ENCODE measurements around the gene IL3. TPM values are rescaled to one million over a fixed set of nuclear protein-coding genes. Genes with fewer than 3 reads are reported as not detected.
"Not testable (repeated sequence)": the region's sequence is repeated elsewhere in the genome, so short reads cannot be mapped to it uniquely, and the experiment has no call there.

Gene IL3
- total RNA-seq, 1 donor from 2014 or later, result not detected

DNA sequence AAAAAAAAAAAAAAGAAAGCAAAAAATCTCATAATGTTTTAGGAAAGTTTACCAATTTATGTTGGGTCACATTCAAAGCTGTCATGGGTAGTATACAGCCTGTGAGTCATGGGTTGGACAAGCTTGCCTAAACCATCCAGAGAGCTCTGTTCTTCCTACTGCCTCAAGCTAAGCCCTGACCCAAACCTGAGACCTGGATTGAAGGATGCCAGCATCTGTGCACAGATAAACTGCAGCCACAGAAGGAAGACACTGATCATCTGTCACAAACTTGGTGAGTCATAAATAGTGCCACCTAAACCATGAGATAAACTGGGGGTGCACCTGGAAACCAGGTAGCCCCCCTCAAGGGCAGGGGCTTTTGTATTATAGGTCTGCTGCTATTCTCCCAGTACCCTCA is 44.1 kb downstream of the IL3 start:
- no peak for DNase-seq (ENCODE audit: low spot score in 2 of 2)
- FAIRE-seq, result no peak

DNA sequence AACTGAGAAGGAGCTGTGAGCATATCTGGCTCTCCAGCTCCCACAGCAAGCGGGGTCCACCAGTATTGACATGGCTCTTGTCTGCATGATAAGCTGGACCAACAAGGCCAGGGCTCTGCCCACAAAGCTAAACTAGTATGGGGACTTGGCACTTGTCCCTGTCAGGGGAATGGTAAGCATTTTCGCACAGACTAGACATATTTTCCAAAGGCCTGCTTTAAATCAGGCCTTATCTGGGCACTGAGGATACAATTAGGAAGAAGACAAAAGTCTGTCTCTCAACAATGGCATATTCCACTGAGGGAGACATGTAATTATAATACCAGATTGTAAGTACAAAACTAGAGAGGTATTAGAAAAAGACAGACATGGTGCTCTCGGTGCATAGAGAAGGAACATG is 45.2 kb downstream of the IL3 start:
- FAIRE-seq (no peak), DNase-seq (ENCODE audit: low spot score in 2 of 2) (no peak)

DNA sequence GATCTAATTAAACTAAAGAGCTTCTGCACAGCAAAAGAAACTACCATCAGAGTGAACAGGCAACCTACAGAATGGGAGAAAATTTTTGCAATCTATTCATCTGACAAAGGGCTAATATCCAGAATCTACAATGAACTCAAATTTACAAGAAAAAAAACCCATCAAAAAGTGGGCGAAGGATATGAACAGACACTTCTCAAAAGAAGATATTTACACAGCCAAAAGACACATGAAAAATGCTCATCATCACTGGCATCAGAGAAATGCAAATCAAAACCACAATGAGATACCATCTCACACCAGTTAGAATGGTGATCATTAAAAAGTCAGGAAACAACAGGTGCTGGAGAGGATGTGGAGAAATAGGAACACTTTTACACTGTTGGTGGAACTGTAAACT is 48.0 kb downstream of the IL3 start:
- DNase-seq (ENCODE audit: low spot score in 2 of 2); FAIRE-seq: not testable (repeated sequence)

- not testable (repeated sequence) for DNase-seq (ENCODE audit: low spot score in 2 of 2); FAIRE-seq
These were observed 48.5 kb downstream of the IL3 start for GRCh38 chr5:132108957-132109356.

- FAIRE-seq (no peak), DNase-seq (ENCODE audit: low spot score in 2 of 2) (no peak)
These were observed 49.1 kb downstream of the IL3 start for GRCh38 chr5:132109494-132110053.

- no peak for DNase-seq (ENCODE audit: low spot score in 2 of 2)
- FAIRE-seq, result no peak
These were observed 49.7 kb downstream of the IL3 start for GRCh38 chr5:132110195-132110594.

DNA sequence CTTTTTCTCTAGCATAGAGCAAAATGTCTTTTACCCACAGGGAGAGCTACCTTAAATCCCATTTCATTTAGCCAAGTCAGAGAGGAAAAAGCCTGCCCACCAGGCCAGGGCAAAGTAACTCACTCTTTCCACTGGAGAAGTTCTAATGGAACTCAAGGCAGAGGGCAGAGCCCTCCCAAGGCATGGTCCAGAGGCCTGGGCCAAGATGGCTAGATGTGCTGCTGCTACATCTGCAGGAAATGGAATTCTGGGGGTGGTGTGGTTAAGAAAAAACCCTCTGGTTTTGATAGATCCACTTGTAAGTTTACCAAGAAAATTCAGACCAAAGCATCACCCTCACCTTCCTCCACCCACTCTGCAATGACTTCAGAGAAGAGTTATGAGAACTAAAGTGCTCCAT is 50.5 kb downstream of the IL3 start:
- FAIRE-seq (no peak), DNase-seq (ENCODE audit: low spot score in 2 of 2) (no peak)

DNA sequence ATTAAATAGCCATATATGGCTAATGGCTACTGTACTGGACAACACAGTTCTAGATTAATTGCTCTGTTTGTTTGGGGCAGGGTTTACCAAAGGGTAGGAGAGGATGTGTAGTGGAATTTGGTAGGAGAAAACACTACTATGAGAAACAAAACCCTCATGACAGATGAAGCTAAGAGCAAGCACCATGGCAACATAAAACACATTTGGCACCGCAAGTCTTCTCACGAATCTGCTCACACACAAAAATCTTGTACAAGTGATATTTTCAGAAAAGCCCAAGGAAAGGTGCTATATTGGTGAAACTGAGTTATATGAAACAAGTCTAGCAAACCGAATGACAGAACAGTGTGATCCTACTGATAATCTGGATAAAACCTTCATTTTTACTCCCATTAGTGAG is 51.7 kb downstream of the IL3 start:
- DNase-seq (ENCODE audit: low spot score in 2 of 2), result no peak

More for the DNA sequence above, 51.7 kb downstream of the IL3 start:
- FAIRE-seq, result no peak

Small RNAs within 50 kb of the gene (small RNA-seq; reads per million reads assigned to genes)
- not detected for gene RF00285

Other genes with a start within 250 kb of the IL3 start
- not detected for gene MEIKIN, start 115.0 kb upstream of the IL3 start, total RNA-seq
- gene ACSL6, start 49.0 kb upstream of the IL3 start, total RNA-seq, result 34.2 TPM
- not detected for gene CSF2, start 13.1 kb downstream of the IL3 start, total RNA-seq
- gene P4HA2, start 167.2 kb downstream of the IL3 start, total RNA-seq, result 13.9 TPM
- gene PDLIM4, start 197.0 kb downstream of the IL3 start, total RNA-seq, result 2.0 TPM
- gene SLC22A4, start 233.7 kb downstream of the IL3 start, total RNA-seq, result 1.6 TPM

All from frontal cortex (tissue), 4 donors.